HL-60 (cell line): ENCODE results near the gene LAMA5.

Experiments
- GABPA ChIP-seq: IDR thresholded peaks from 2 replicates; pipeline ENCODE4 v1.6.1; 2012; ENCODE audit warnings: low read depth
- POLR2AphosphoS5 ChIP-seq: IDR thresholded peaks from 2 replicates; pipeline ENCODE4 v1.6.1; 2012; ENCODE audit warnings: low read depth
- REST ChIP-seq: IDR thresholded peaks from 2 replicates; pipeline ENCODE4 v1.6.1; 2012; ENCODE audit warnings: low read depth; ENCODE audit not compliant: insufficient replicate concordance
- TF ChIP-seq, protein P1 (sequence below): IDR thresholded peaks from one replicate; pipeline ENCODE4 v1.5.1; 2011; ENCODE audit warnings: low read length, control low read depth, inconsistent platforms; ENCODE audit not compliant: insufficient read depth

DNA sequence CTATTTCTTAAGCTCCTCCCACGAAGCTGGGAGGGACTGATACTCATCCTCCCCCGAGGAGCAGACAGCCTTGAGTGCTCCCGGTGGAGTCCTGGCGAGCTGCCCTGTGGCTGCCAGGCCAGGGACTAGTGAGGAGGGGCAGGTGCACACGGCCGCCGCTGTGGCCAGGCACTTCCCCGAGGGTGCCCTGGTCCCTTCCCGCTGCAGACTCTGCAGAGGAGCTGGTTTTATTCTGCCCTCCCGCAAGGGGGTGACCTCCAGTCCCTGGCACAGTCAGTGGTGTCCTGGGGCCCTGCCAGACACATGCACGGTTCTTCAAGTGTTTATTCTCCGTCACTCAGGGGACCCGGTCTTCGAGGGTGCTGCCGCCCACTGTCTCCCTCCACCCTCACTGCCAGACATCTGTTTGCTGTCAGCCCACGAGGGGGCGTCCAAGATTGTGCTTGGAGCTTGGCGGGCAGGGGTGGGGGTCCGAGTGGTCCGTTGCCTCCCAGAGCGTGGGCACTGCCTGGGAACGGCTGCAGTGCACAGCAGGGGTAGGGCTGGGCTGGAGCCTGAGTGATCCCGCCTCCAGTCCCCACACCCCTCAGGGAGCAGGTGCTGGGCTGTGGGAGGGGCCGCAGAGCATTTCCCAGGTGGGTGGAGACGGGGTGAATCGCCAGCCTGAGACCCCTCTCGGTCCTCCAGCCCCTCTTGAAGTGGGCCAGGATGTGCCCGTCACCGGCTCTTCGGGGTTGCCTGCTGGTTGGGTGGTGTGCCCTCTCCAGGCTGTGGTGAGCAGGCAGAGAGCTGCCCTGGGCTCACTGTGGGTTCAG, 43.0 kb upstream of the LAMA5 start:
- TF ChIP-seq, protein P1, sequence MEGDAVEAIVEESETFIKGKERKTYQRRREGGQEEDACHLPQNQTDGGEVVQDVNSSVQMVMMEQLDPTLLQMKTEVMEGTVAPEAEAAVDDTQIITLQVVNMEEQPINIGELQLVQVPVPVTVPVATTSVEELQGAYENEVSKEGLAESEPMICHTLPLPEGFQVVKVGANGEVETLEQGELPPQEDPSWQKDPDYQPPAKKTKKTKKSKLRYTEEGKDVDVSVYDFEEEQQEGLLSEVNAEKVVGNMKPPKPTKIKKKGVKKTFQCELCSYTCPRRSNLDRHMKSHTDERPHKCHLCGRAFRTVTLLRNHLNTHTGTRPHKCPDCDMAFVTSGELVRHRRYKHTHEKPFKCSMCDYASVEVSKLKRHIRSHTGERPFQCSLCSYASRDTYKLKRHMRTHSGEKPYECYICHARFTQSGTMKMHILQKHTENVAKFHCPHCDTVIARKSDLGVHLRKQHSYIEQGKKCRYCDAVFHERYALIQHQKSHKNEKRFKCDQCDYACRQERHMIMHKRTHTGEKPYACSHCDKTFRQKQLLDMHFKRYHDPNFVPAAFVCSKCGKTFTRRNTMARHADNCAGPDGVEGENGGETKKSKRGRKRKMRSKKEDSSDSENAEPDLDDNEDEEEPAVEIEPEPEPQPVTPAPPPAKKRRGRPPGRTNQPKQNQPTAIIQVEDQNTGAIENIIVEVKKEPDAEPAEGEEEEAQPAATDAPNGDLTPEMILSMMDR = peak; percentile 12
- TF ChIP-seq POLR2AphosphoS5 = no peak
- TF ChIP-seq REST = no peak
- TF ChIP-seq GABPA = no peak
